Measurements from ENCODE around the gene TTBK2.
"Not testable (repeated sequence)": the region's sequence is repeated elsewhere in the genome, so short reads cannot be mapped to it uniquely, and the experiment has no call there.

TTBK2 gene

GRCh38 chr15:42820811-42821210, 99.8 kb downstream of the TTBK2 start:
- no peak for DNase-seq

- no peak for DNase-seq
These were observed 100.8 kb downstream of the TTBK2 start for GRCh38 chr15:42819786-42820185.

GRCh38 chr15:42811433-42811832, 109.1 kb downstream of the TTBK2 start:
- DNase-seq, result no peak

GRCh38 chr15:42808913-42809312, 111.7 kb downstream of the TTBK2 start:
- no peak for DNase-seq

GRCh38 chr15:42805266-42805665, 115.3 kb downstream of the TTBK2 start:
- DNase-seq, result no peak

- no peak for DNase-seq
These were observed 115.8 kb downstream of the TTBK2 start for GRCh38 chr15:42804739-42805138.

- DNase-seq, result no peak
These were observed 117.1 kb downstream of the TTBK2 start for GRCh38 chr15:42803436-42803835.

GRCh38 chr15:42802168-42802567, 118.4 kb downstream of the TTBK2 start:
- DNase-seq, result no peak

GRCh38 chr15:42800731-42801474, 119.7 kb downstream of the TTBK2 start:
- no peak for DNase-seq

GRCh38 chr15:42798802-42799201, 121.8 kb downstream of the TTBK2 start:
- no peak for DNase-seq

GRCh38 chr15:42796955-42797782, 123.4 kb downstream of the TTBK2 start:
- DNase-seq, result no peak

GRCh38 chr15:42788725-42789124, 131.9 kb downstream of the TTBK2 start:
- DNase-seq, result no peak

- DNase-seq, result no peak
These were observed 133.6 kb downstream of the TTBK2 start for GRCh38 chr15:42786978-42787377.

GRCh38 chr15:42785569-42785968, 135.0 kb downstream of the TTBK2 start:
- no peak for DNase-seq

- DNase-seq, result no peak
These were observed 135.9 kb downstream of the TTBK2 start for GRCh38 chr15:42784705-42785104.

- DNase-seq, result no peak
These were observed 137.9 kb downstream of the TTBK2 start for GRCh38 chr15:42782716-42783115.

- DNase-seq, result no peak
These were observed 145.2 kb downstream of the TTBK2 start for GRCh38 chr15:42775416-42775815.

- DNase-seq, result no peak
These were observed 147.7 kb downstream of the TTBK2 start for GRCh38 chr15:42772901-42773300.

GRCh38 chr15:42772144-42772543, 148.4 kb downstream of the TTBK2 start:
- no peak for DNase-seq

GRCh38 chr15:42766109-42766508, 154.5 kb downstream of the TTBK2 start:
- DNase-seq, result not testable (repeated sequence)

GRCh38 chr15:42764154-42764731, 156.3 kb downstream of the TTBK2 start:
- not testable (repeated sequence) for DNase-seq

- DNase-seq, result not testable (repeated sequence)
These were observed 158.8 kb downstream of the TTBK2 start for GRCh38 chr15:42761813-42762212.

GRCh38 chr15:42760759-42761158, 159.8 kb downstream of the TTBK2 start:
- no peak for DNase-seq

- DNase-seq, result no peak
These were observed 161.5 kb downstream of the TTBK2 start for GRCh38 chr15:42759093-42759492.
